GM19351 (cell line): Measurements from ENCODE around the gene HMGN3.
A peak's percentile ranks its signal among the peaks of the same experiment; 100 is the strongest.
"Not testable (repeated sequence)": the region's sequence is repeated elsewhere in the genome, so short reads cannot be mapped to it uniquely, and the experiment has no call there.

Experiments used
- ATAC-seq: cut with Tn5 transposase; IDR thresholded peaks from one replicate; pipeline ENCODE4 v1.9.1; 2021; ENCODE audit warnings: mild to moderate bottlenecking, moderate library complexity; ENCODE audit not compliant: unreplicated experiment

The HMGN3 gene

GRCh38 chr6:79234150-79235022 lies at the start of gene HMGN3:
Gene HMGN3 (minus strand): TSS chr6:79234682.
- peak; percentile 88 for ATAC-seq

- no peak for ATAC-seq
Measured at GRCh38 chr6:79280756-79281155, 46.3 kb upstream of the HMGN3 start.

- ATAC-seq = no peak
Measured at GRCh38 chr6:79277109-79277508, 42.6 kb upstream of the HMGN3 start.

GRCh38 chr6:79269877-79270276 lies 35.4 kb upstream of the HMGN3 start:
- no peak for ATAC-seq

GRCh38 chr6:79267128-79267527 lies 32.6 kb upstream of the HMGN3 start:
- ATAC-seq = no peak

- ATAC-seq = no peak
Measured at GRCh38 chr6:79266051-79266450, 31.6 kb upstream of the HMGN3 start.

GRCh38 chr6:79263359-79263758 lies 28.9 kb upstream of the HMGN3 start:
- no peak for ATAC-seq

- ATAC-seq = no peak
Measured at GRCh38 chr6:79261666-79262065, 27.2 kb upstream of the HMGN3 start.

- ATAC-seq = no peak
Measured at GRCh38 chr6:79260772-79261171, 26.3 kb upstream of the HMGN3 start.

GRCh38 chr6:79257381-79258205 lies 23.1 kb upstream of the HMGN3 start:
- ATAC-seq = no peak

GRCh38 chr6:79256770-79257169 lies 22.3 kb upstream of the HMGN3 start:
- not testable (repeated sequence) for ATAC-seq

GRCh38 chr6:79255086-79255485 lies 20.6 kb upstream of the HMGN3 start:
- not testable (repeated sequence) for ATAC-seq

- ATAC-seq = no peak
Measured at GRCh38 chr6:79250559-79250958, 16.1 kb upstream of the HMGN3 start.

GRCh38 chr6:79250107-79250514 lies 15.6 kb upstream of the HMGN3 start:
- peak; percentile 81 for ATAC-seq

- no peak for ATAC-seq
Measured at GRCh38 chr6:79249136-79249535, 14.7 kb upstream of the HMGN3 start.

GRCh38 chr6:79246891-79247290 lies 12.4 kb upstream of the HMGN3 start:
- ATAC-seq = peak; percentile 75

GRCh38 chr6:79241228-79241627 lies 6.7 kb upstream of the HMGN3 start:
- no peak for ATAC-seq

GRCh38 chr6:79240509-79240908 lies 6.0 kb upstream of the HMGN3 start:
- ATAC-seq = peak; percentile 45

- peak; percentile 59 for ATAC-seq
Measured at GRCh38 chr6:79239536-79240168, 5.2 kb upstream of the HMGN3 start.

- ATAC-seq = no peak
Measured at GRCh38 chr6:79238919-79239318, 4.4 kb upstream of the HMGN3 start.

- ATAC-seq = no peak
Measured at GRCh38 chr6:79236711-79237110, 2.2 kb upstream of the HMGN3 start.
